HG02678 (cell line): ENCODE data around the gene MS4A6E.
A peak's percentile ranks its signal among the peaks of the same experiment; 100 is the strongest.
"Not testable (repeated sequence)": the region's sequence is repeated elsewhere in the genome, so short reads cannot be mapped to it uniquely, and the experiment has no call there.

ENCODE experiments used
- ATAC-seq: cut with Tn5 transposase; IDR thresholded peaks from one replicate; pipeline ENCODE4 v1.9.1; 2021; ENCODE audit warnings: mild to moderate bottlenecking, moderate library complexity; ENCODE audit not compliant: unreplicated experiment

MS4A6E gene

DNA sequence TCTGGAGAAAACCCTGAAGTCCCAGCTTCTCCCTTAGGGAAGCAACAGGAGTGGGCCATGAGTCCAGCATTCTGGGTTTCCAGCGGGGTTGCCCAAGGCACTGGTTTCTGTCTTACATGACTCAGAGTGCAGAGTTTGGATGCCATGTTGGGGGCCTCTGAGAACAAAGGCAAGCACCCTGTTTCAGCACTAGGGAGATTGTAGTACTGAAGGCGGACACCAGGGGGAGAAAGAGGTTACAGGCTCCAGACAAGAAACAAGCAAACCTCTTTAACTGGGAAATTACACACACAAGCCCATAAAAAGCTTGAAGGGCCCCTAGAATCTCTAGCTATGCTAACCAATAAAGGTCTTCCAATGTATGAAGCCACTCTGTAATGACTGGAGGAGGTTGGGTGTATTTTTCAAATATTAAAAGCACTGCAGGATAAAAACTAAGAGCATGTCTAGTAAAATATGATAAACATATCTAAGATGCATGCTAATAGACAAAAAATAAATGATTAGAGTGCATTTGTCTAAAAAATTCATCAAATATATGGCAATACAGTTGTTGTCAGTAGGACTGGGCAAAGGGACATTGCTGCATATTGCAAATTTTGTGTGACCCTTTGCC is 7.1 kb downstream of the MS4A6E start:
- no peak for ATAC-seq

DNA sequence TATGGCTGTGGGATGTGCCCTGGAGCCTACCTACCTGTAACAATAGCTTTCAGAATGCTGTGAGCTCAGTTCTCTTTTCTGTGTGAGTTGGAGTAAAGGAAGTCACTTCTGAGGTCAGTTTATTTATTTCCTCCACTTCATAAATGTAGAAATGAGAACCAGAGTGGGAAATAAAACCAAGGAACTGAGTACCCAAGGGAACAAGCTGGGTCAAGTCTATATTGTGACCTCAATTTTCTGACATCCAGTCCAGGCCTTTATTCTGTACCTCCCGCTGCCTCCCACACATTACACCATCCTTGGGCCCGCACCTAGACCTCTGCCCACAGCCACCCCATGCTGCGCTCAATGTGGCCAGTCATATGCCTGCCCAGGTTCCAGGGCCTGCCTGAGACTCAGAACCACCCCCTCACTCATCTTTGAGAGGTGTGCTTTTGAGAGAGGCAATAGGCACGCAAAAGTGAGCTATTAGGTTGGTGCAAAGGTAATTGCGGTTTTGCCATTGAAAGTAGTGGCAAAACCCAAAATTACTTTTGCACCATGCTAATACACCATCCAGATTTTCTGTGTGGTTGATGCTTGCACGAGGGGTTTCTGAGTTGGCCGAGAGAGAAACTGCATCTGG is 9.8 kb downstream of the MS4A6E start:
- ATAC-seq, result no peak

DNA sequence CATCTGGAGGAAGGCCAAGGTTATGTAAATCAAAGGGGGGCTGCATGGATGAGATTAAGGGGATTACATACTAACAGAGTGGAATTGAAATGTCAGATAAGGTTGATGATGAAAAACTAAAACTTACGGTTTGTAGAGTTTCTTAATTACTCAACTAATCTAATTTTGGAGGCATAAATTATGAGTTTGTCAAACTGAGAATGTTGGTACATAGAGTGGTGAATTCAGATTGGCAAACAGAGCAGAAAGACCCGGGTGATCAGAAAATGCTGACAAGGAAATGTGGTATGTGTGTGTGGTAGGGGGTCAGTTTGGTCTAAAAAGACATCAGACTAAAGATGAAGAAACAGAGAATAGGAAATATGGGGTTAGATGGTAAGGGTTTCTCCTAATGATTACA is 11.0 kb downstream of the MS4A6E start:
- ATAC-seq, result no peak

DNA sequence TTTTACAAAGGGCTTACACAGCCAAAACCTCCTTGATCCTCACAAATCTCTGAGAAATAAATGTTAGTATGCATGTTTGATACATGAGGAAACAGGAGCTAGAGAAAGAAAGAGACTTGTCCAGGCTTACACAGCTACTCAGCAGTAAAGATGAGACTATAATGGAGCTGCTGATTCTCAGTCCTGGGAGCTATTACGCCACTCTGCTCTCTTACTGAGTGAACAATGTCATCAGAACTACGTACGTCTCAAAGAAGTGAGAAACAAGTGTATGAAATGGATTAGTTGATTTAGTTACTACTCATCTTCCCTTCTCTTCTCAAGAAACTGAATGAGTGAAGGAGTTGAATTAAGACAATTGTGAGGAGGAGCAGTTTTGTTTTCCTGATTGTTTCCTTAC is 12.3 kb downstream of the MS4A6E start:
- ATAC-seq, result no peak

DNA sequence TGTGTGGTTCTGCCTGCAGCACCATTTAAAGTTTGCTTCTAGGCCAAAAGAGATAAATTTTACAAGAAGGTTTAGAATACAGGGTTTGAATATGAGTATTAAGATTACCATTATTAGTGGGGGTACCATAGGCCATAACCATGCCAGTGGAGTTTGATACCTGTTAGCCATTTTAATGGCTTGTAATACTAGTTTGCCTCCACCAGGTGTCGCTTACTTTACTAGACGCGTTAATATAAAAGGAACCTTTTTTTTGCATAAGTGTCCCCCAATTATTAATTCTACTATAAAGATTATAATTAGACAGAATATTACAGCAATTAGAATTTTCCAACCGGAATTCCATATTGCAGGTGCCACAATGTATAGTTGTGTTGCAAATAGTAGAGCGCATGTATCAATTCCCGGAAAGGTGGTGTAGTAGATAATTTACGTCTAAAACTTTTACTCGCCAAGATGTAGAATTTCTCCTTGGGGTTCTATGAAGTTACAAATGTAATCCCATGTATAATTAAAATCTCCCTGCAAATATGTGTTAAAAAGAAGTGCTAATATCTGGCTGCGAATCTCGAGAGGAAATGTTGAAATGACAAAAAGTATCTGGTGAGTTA is 16.1 kb downstream of the MS4A6E start:
- no peak for ATAC-seq

- no peak for ATAC-seq
Measured at GRCh38 chr11:60344146-60344545, 17.1 kb downstream of the MS4A6E start.

- no peak for ATAC-seq
Measured at GRCh38 chr11:60345489-60345888, 18.4 kb downstream of the MS4A6E start.

DNA sequence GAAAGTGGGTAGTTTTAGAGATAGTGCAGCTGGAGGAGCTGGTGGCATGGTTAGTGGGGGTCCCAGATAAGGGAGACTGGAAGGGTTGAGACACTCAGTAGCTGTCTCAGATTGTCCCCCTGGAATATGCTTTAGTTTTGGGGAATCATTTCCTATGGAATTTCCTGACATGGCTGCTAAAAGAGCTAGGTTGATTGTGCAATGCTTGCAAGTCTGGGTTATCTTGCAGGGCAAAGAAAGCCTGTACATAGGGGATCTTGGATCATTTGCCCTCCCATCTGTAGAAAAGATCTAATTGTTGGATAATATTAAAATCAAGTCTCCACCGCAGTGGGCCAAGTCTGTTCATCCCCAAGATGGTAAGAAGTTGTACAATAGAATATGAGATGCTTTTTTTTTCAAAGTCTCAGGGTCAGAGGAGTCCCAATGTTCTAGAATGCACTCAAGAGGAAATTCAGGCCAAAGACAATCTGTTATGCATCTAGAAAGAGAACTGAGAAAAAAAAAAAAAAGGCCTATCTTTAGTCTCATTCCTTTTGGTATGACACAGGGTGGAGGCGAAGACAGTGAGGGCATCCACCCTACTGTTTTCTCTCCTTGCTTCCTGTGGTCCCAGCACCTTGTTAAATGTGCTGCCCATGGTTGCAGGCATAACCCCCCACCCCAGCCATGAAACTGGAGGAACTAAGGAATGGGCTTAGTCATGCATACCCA is 20.2 kb downstream of the MS4A6E start:
- ATAC-seq, result peak; percentile 79

DNA sequence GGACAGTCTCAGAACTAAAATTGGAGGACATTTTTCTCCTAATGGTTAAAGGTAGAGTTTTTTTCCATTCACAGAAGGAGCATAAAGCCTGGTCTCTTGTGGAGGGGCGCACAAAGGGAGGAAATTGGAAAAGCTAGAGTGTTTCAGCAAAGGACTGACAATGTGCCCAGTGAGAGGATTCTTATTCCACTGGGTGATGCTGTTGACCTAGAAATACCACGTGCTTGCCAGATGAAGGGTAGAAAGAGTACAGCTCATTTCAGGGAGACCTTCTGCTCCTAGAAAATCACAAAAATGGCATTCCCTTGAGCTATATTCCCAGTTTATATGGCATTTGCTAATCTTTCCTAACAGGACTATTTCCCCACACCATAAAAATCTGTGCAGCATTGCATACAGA is 21.1 kb downstream of the MS4A6E start:
- ATAC-seq, result no peak

DNA sequence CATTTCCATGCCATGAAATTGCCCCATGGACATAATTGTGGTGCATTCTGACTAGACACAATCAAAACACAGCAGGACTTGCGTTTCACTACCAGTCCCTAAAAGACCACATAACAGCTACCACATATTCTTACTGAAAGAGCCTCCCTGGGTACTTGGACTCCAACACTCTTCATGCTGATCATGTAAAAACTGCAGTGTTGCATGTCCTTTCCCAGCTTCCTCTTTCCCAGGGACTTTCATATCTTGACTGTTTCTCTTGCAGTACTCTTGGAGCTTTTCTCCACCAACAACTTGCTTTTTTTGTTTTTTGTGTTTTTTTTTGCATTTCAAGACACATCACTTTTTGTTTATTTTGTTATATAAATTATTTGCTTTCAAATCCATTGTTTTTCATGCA is 22.9 kb downstream of the MS4A6E start:
- no peak for ATAC-seq

DNA sequence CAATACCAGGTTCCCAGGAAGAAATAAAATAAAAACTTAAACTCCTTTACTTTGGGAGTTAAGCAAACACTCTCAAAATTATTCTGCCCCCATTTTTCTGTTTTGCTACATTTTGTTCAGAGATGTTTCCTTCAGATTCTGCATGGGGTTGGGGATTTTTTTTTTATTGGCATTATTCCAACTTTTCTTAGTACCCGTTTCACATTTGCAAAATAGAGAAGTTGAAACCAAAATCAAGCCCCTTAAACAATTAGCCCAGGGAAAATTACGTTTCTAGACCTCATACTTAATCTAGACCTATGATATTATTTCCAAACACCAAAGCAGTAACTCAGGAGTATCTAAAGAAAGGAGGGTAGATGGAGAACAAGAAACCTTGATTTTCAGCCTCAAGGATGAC is 30.7 kb downstream of the MS4A6E start:
- no peak for ATAC-seq

DNA sequence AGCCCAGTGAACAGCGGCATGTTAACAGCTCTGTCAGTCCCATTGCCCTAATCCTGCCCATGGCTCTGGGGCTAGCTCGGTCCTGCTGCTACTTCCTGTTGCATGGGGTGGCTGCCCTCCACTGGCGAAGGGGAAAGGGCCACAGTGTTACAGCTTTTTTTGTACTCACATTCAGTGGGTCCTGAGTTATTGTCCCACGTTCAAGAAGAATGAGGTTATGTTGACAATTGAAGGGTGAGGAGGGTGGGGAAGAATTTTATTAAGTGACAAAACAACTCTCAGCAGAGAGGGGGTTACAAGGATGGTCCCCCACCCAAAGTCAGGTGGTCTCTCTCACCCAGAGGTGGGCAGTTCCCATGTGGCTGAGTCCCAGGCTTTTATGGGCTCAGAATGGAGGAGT is 33.6 kb downstream of the MS4A6E start:
- no peak for ATAC-seq

DNA sequence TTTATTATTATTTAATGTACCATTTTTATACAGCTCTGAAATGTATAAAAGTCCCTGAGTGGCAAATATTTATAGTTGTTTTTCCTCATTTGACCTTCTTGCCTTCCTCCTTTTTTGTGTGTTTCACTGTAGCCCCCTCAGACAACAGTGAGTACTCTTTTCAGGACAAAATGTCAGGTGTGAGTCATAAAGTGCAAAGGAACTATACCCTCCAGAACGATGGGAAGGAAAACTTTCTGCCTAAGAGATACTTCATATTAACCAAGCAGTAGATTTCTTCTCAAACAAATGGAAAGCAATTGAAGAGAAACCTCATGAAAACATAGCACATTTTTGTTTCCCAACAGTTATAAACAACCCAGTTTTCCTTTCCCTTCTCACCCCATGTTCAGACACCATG is 35.2 kb downstream of the MS4A6E start:
- ATAC-seq, result no peak

GRCh38 chr11:60363542-60364470 is 36.8 kb downstream of the MS4A6E start:
- peak; percentile 52 for ATAC-seq

DNA sequence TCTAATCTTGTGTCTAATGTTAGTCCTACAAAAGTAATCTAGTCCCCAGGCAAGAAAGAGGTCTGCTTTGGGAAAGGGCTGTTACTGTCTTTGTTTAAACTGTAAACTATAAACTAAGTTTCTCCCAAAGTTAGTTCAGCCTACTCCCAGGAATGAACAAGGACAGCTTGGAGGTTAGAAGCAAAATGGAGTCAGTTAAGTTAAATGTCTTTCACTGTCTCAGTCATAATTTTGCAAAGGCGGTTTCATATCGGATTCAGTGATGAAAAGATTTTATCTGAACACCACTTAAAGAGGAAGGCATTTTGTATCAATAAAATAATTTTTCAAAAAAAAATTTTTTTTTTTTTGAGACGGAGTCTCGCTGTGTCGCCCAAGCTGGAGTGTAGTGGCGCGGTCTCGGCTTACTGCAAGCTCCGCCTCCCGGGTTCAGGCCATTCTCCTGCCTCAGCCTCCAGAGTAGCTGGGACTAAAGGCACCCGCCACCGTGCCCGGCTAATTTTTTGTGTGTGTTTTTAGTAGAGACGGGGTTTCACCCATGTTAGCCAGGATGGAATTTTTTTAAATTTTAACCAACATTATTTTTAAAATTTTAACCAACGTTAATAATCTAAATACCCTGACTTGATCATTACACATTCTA is 39.3 kb downstream of the MS4A6E start:
- not testable (repeated sequence) for ATAC-seq

DNA sequence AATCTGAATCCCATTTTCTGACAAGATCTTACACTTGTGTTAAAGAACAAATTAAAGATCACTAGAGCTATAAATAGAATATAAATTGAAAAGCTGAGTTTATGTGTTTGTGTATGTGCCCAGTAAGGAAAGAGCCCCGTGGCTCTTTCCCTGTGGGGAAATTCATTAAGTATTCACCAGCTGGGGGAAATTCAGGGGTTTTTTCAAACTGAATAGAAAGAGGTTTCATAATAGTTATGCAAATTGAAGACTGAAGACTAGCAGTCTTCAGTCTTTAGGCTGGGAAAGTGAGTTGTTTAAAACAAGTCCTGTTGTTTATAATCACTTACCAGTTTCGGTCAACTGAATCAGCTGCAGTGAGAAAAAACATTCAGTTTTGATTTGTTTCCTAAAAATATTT is 40.0 kb downstream of the MS4A6E start:
- peak; percentile 91 for ATAC-seq

DNA sequence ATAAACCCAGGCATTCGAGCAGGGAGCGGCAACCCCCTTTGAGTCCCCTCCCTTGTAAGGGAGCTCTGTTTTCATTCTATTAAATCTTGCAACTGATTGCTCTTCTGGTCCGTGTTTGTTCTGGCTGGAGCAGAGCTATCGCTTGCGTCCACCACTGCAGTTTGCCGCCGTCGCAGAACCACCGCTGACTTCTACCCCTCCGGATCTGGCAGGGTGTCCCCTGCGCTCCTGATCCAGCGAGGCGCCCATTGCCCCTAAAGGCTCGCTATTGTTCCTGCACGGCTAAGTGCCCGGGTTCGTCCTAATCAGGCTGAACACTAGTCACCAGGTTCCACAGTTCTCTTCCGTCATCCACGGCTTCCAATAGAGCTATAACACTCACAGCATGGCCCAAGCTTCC is 40.8 kb downstream of the MS4A6E start:
- no peak for ATAC-seq

DNA sequence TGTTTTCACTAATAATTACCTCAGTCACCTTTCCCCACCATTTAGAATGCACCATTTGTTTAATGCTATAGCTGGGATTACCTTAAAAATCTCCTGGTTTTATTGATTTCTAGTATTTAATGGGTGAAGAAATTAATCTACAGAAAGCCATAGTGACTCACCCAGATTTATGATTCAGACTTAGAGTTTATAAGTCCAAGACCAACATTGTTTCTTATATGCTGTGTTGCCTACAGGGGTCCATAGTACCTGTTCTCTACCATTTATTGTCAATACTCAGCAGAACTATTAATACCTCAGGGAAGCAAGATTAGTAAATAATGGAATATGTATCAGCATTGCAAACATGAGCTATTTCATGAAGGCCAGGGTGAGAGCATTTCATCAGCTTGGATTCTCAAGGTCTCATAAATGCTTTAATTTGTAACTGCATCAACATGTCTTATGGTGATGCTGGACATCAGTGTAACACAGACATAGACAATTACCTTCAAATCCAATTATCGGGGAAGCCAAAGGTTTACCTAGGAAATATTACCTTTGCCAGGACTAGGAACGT is 43.3 kb downstream of the MS4A6E start:
- no peak for ATAC-seq

GRCh38 chr11:60370811-60371298 is 43.8 kb downstream of the MS4A6E start:
- ATAC-seq, result no peak

DNA sequence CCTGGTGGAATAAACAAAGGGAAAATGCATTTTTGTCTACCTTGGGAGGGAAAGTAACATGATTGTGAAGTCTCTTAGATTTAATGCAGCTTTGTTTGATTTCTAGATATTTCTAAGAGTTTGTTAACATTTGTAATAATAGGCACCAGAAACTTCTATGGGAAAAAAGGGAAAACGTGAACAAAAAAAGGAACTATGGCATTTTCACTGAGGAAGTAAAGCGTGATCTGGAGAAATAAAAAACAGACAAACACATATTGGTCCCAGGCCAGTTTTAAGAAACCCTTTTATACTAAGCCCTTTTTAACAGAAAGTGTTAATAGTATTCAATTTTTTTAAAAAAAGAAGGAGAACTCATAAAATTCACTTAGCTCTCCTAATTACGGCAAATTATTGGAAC is 44.3 kb downstream of the MS4A6E start:
- ATAC-seq, result no peak
